ENCODE measurements around the gene RBM43.
"Not testable (repeated sequence)": the region's sequence is repeated elsewhere in the genome, so short reads cannot be mapped to it uniquely, and the experiment has no call there.

The RBM43 gene

GRCh38 chr2:151261231-151261976 is at the start of gene RBM43:
TSS of gene RBM43 (minus strand) at chr2:151261863. CDS start at chr2:151261727, 136 bp downstream.
- peak; percentile 89 for DNase-seq (ENCODE audit: low read depth)

DNA sequence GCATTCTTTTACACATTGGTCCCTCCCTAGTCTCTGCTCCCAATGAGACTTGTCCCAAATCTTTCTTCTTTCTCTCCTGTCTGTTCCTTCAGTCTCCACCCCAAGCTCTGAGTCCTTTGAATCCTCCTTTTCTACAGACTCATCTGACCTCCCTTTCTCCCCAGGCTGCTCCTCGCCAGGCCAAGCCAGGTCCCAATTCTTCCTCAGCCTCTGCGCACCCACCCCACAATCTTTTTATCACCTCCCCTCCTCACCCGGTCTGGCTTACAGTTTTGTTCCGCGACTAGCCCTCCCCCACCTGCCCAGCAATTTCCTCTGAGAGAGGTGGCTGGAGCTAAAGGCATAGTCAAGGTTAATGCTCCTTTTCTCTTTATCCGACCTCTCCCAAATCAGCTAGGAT is 48.6 kb upstream of the RBM43 start:
- DNase-seq (ENCODE audit: low read depth) = not testable (repeated sequence)

GRCh38 chr2:151306621-151307020 is 45.0 kb upstream of the RBM43 start:
- DNase-seq (ENCODE audit: low read depth) = peak; percentile 78

- DNase-seq (ENCODE audit: low read depth) = no peak
Observed at GRCh38 chr2:151305129-151305691, 43.5 kb upstream of the RBM43 start.

- peak; percentile 81 for DNase-seq (ENCODE audit: low read depth)
Observed at GRCh38 chr2:151302879-151303278, 41.2 kb upstream of the RBM43 start.

- DNase-seq (ENCODE audit: low read depth) = no peak
Observed at GRCh38 chr2:151302404-151302803, 40.7 kb upstream of the RBM43 start.

DNA sequence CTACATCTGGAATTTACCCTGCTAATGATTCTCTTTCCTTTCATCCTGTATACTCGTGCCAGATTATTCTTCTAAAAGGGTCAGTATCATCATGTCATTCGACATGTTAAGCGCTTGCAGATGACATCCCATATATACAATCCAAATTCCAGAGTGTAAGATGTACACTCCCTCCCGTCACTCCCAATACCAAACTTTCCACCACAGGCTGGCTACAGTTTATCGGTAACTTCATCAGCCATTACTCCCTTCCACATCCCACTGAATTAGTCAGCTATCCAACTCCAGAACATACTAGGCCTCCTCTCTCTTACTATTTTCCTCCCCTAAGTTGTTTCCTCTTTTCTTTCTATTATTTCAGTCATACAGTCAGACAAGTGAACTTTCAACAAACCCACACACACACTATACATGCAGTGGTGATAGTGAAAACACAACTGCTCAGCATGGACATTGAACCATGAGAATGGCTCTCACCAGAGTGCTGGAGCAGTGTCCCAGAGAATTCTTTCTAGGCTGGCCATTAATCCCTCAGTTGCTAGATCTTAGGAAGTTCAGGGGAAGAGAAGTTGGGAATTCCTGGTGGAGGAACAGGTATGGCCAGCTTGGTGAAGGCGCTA is 38.4 kb upstream of the RBM43 start:
- DNase-seq (ENCODE audit: low read depth) = no peak

- DNase-seq (ENCODE audit: low read depth) = no peak
Observed at GRCh38 chr2:151297882-151298281, 36.2 kb upstream of the RBM43 start.

GRCh38 chr2:151295926-151296325 is 34.3 kb upstream of the RBM43 start:
- DNase-seq (ENCODE audit: low read depth) = not testable (repeated sequence)

DNA sequence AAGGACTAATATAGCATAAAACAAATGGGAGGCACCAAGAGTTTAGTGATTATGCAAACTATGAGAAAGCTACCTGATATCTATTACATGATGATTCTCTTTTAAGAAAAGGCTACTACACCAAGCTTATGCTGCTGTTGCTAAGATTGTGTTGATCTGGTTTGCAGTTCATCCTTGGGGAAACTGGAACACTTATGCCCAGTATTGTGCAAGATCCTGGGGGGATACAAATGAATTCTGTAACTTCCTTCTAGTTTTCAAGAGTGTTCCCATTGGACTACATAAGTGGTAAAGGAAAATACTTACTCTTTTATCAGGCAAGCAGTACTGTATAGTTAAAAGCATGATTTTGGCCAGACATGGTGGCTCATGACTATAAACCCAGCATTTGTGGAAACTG is 30.9 kb upstream of the RBM43 start:
- DNase-seq (ENCODE audit: low read depth) = no peak

- no peak for DNase-seq (ENCODE audit: low read depth)
Observed at GRCh38 chr2:151292141-151292540, 30.5 kb upstream of the RBM43 start.

GRCh38 chr2:151291224-151291623 is 29.6 kb upstream of the RBM43 start:
- no peak for DNase-seq (ENCODE audit: low read depth)

DNA sequence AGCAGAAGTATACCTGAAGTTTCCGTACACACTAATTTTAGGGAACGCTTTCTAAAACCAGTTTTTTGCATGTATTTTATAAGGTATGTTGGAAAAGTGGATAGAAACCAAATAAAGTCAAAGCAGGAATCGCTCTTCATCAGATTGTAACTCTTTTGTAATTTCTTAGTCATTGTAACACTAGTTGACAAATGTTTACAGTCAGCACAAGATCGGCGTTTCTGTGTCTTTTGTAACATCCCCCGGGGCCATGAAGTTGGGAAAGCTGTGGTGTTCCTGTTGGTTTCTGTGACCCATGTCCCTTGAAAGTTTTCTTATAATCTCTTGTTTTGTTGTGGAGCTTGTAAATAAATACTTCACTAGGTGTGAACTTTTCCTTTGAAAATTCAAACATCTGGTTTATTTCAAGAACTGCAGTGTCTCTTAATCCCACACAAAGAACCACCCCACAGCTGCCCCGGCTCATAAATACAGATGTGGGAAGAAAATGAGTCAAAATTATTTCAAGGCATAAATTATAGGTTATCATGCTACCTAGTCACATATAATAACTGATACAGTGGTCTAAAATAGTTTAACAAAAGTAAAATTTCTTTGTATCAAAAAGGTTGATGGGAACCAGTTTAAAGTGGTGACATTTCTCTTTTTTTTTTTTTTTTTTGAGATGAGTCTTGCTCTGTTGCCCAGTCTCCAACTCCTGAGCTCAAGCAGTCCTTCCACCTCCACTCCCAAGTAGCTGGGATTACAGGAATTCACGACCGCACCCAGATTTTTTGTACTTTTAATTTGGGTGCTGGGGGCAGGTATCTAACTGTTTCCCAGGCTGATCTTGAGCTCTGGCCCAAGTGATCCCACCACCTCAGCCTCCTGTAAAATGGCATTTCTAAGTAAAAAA is 28.6 kb upstream of the RBM43 start:
- DNase-seq (ENCODE audit: low read depth) = peak; percentile 57

GRCh38 chr2:151287513-151288250 is 26.0 kb upstream of the RBM43 start:
- DNase-seq (ENCODE audit: low read depth) = no peak

GRCh38 chr2:151282401-151282800 is 20.7 kb upstream of the RBM43 start:
- no peak for DNase-seq (ENCODE audit: low read depth)

DNA sequence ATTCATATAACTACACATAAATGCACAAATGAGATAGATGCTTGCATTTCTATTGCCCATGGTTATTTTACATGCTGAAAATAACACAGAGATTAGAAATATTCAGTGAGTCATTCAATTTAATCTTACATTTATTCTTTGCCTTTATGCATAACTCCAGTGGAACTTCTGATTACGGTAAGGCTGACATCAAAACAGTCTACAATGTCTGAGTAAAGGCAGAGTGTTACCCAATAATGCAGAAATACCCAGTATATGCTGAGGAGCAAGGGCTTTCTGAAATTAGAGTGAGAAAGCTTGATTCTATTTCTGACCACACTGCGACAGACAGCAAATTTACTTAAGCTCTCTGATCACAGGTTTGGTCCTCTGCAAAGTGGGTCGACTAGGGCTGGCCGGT is 18.6 kb upstream of the RBM43 start:
- DNase-seq (ENCODE audit: low read depth) = no peak

- DNase-seq (ENCODE audit: low read depth) = no peak
Observed at GRCh38 chr2:151278487-151278886, 16.8 kb upstream of the RBM43 start.

GRCh38 chr2:151277067-151277466 is 15.4 kb upstream of the RBM43 start:
- DNase-seq (ENCODE audit: low read depth) = no peak

DNA sequence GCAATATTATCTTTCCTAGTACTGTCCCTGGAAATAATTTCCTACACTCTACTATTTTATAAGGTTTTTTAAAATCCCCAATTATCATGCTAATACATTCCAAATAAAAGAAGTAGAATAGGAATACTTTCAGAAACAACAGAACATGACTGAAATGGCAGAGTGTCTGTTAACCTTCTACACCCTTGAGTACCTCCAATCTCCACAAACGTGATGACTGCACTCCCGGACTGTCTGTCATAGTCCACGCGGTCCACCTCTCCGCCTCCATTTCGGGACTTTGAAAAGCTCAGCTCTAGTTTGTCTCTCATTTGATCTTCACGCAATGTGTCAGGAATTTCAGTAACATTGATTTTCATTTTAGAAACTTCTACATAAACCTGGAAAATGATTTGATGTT is 13.6 kb upstream of the RBM43 start:
- DNase-seq (ENCODE audit: low read depth) = no peak

- no peak for DNase-seq (ENCODE audit: low read depth)
Observed at GRCh38 chr2:151271824-151272223, 10.2 kb upstream of the RBM43 start.

GRCh38 chr2:151269798-151270568 is 8.3 kb upstream of the RBM43 start:
- no peak for DNase-seq (ENCODE audit: low read depth)

Measured in GM04504 (cell line).